ENCODE measurements around the gene P4HA2. TPM values are rescaled to one million over a fixed set of nuclear protein-coding genes. Genes with fewer than 3 reads are reported as not detected.
A peak's percentile ranks its signal among the peaks of the same experiment; 100 is the strongest.

Gene P4HA2
- total RNA-seq, 1 donor from 2014 or later, result 26.9 TPM

DNA sequence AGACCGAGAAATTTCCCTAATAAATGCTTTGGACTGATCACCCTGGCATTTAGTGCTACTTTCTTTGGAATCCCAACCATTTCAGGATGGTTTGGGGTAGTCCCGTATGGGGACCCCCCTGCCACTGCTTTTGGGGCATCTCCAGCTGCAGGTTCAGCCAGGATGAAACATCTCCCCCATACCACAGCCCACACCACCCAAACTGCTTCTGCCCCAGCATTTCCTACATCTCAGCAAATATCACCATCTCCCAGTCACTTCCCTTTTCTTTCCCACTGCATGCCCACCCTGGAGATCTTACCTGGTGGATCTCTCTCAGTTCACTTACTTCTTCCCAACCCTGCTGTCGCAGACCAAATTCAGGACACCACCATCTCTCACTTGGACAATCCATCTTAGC is 4.8 kb upstream of the P4HA2 start:
- ATAC-seq, result no peak
- DNase-seq (ENCODE audit: low spot score), result peak; percentile 15
- intact Hi-C loops (cut with DNase I), result loop anchor here (10.0 kb wide), 1 partner anchor 62 kb away; the partner anchor contains the start of gene SLC22A4

- intact Hi-C loops (cut with DNase I), result loop anchor here (10.0 kb wide), 1 partner anchor 64 kb away; the partner anchor contains the start of gene SLC22A4
- ATAC-seq (no peak), DNase-seq (ENCODE audit: low spot score) (no peak)
Observed at GRCh38 chr5:132230871-132231270, 3.2 kb upstream of the P4HA2 start.

- intact Hi-C loops (cut with DNase I), result no loop called here
- no peak for ATAC-seq
- peak; percentile 15 for DNase-seq (ENCODE audit: low spot score)
Observed at GRCh38 chr5:132229236-132229635, 1.6 kb upstream of the P4HA2 start.

- DNase-seq (ENCODE audit: low spot score), result peak; percentile 59
- intact Hi-C loops (cut with DNase I), result no loop called here
Observed at GRCh38 chr5:132228241-132229035, 785 bp upstream of the P4HA2 start.

GRCh38 chr5:132227235-132227484 is 493 bp downstream of the P4HA2 start:
- DNase-seq (ENCODE audit: low spot score), result peak; percentile 81
- peak; percentile 81 for ATAC-seq
- intact Hi-C loops (cut with DNase I), result no loop called here

More at GRCh38 chr5:132228241-132229035, 785 bp upstream of the P4HA2 start:
- ATAC-seq, result peak; percentile 6

DNA sequence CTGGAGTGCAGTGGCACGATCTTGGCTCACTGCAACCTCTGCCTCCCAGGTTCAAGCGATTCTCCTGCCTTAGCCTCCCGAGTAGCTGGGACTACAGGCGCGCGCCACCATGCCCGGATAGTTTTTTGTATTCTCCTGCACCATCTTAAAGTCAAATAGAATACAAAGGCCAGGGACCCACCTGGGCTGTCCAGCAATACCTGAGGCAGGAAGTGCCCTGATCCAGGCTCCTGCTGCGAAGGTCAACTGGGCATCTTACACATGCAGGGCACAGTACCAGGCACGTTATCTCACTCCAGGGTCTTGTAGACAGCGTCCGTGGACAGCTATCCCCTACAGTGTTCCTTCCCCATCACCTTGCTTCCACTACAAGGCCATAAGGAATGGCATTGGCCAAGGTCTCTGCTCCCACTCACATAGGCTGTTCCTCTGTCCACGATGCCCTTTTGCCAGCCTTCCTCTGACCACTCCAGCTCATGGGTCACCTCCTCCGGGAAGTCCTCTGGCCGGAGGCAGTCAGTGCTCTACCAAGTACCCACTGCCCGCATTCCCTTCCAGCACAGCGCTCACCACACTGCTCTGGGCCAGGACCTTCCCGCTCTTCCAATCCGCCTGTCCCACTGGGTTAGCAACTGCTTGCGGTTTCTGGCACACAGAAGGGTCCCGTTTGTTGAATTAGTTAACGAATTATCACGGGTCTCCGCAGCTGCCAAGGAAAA is 978 bp downstream of the P4HA2 start:
- DNase-seq (ENCODE audit: low spot score) (peak; percentile 43), ATAC-seq (peak; percentile 31)
- intact Hi-C loops (cut with DNase I), result no loop called here

- DNase-seq (ENCODE audit: low spot score) (peak; percentile 73), ATAC-seq (peak; percentile 7)
- intact Hi-C loops (cut with DNase I), result no loop called here
Observed at GRCh38 chr5:132225165-132226032, 2.3 kb downstream of the P4HA2 start.

DNA sequence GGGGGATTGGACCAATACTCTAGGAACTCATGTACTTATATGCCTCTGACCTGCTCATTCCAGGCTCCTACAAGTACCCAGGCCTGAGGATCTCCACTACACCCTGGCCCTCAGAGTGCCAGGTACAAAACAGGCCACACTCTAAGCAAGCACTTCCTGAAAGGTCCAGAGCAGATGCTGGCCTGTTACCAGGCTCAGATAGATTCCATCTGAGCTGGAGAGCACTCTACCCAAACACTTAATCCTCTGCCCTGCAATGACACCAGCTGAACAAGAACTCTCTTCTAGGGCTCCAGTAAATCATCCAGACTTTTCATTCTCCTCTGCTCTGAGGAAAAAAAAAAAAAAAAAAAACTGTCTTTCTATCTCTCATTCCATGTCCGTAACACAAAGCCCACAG is 2.9 kb downstream of the P4HA2 start:
- DNase-seq (ENCODE audit: low spot score) (peak; percentile 32), ATAC-seq (no peak)
- intact Hi-C loops (cut with DNase I), result no loop called here

DNA sequence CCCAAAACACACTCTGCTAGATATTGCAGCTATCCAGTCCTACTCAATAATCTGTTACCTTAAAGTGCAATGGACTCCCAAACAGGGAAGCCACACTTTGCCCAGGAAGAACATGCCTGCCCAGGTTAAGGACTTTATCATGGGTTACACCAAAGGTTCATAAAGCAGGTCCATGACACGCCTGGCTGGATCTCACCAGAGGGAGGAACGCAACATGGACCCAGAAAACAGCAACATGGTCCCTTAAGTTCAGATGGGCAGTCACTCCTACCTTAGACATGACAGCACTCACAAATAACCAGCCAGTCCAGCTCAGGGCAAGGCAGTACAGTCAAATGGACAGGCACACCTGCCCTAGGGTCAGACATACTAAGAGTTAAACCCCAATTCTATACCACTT is 3.8 kb downstream of the P4HA2 start:
- ATAC-seq, result no peak
- intact Hi-C loops (cut with DNase I), result no loop called here
- DNase-seq (ENCODE audit: low spot score), result peak; percentile 18

DNA sequence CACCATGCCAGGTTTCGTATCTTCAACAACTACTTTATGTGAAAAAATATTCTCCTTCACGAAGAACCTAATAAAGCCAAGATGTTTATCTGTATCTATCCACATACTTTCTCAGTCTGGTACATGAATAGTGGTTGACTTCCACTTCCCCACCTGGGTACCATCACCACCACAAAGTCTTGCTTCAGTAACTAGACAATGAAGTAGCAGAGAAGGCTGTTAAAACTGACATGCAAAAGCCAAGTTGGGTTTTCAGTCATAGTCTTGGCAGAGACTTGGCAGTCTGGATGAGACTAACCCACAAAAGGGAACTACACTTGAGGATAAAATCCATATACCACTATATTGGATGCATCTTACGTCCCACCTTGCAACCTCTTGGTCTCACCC is 5.0 kb downstream of the P4HA2 start:
- ATAC-seq (no peak), DNase-seq (ENCODE audit: low spot score) (no peak)
- intact Hi-C loops (cut with DNase I), result no loop called here

GRCh38 chr5:132221781-132222648 is 5.6 kb downstream of the P4HA2 start:
- DNase-seq (ENCODE audit: low spot score) (peak; percentile 70), ATAC-seq (peak; percentile 55)
- intact Hi-C loops (cut with DNase I), result no loop called here

DNA sequence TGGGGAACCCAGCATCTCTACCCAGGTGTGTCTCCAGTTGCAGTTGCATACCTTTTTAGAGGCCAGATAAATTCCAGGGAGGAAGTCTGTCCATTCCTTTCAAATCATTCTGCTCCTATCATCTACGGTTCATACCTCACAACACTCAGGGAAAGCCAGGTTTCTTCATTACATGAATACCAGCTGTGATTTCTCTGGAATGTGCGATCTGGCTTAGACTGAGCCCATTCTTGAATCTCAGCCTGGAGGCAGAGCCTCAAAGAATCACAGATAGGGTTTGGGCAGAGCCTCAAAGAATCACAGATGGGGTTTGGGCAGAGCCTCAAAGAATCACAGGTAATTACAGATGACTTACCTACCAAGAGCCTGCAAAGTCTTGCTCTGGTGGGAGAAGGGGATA is 7.2 kb downstream of the P4HA2 start:
- ATAC-seq, result no peak
- intact Hi-C loops (cut with DNase I), result no loop called here
- no peak for DNase-seq (ENCODE audit: low spot score)

DNA sequence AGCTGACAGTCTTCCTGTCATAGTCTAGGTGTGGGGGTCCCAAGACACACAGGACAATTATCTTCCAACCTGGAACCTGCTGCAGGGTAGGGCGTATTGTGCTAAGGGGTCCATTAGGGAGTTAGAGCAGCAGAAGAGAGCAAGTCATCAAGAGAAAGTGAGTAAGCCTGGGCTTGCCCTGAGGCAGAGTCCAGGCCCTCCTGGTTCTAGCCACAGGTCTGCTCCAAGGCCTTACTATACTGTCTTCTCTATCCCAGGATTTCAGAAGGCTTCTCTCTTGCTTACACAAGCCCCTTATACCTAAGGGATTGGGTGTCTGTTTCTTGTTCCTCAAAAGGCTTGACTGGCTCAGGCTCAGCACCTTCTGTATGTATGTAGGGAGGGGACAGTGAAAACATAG is 7.7 kb downstream of the P4HA2 start:
- no peak for ATAC-seq
- DNase-seq (ENCODE audit: low spot score), result no peak

GRCh38 chr5:132219289-132219970 is 8.2 kb downstream of the P4HA2 start:
- intact Hi-C loops (cut with DNase I), result no loop called here
- no peak for ATAC-seq
- no peak for DNase-seq (ENCODE audit: low spot score)

More for the DNA sequence above, 7.7 kb downstream of the P4HA2 start:
- intact Hi-C loops (cut with DNase I), result no loop called here

GRCh38 chr5:132218321-132218720 is 9.3 kb downstream of the P4HA2 start:
- intact Hi-C loops (cut with DNase I), result no loop called here
- ATAC-seq (no peak), DNase-seq (ENCODE audit: low spot score) (no peak)

DNA sequence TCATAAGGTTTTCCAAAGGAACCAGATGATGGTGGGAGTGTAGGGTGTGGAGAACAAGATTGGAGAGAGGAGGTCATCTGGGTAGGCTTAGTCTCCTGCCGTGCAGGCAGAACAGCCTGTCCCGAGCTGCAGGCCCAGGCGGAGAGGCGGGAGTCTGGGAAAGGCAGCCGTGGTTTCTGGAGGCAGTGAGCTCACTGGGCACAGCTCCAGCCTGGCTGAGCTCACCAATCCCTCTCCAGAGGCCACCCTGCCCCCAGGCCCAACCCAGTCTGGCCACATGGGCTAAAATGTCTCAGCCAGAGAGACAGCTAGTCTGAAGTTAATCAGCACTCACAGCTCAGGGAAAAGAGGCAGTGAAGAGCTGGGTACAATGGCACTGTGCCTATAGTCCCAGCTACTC is 12.3 kb downstream of the P4HA2 start:
- peak; percentile 97 for ATAC-seq
- intact Hi-C loops (cut with DNase I), result no loop called here
- peak; percentile 91 for DNase-seq (ENCODE audit: low spot score)

GRCh38 chr5:132214491-132214890 is 13.2 kb downstream of the P4HA2 start:
- ATAC-seq, result no peak
- intact Hi-C loops (cut with DNase I), result no loop called here
- no peak for DNase-seq (ENCODE audit: low spot score)

DNA sequence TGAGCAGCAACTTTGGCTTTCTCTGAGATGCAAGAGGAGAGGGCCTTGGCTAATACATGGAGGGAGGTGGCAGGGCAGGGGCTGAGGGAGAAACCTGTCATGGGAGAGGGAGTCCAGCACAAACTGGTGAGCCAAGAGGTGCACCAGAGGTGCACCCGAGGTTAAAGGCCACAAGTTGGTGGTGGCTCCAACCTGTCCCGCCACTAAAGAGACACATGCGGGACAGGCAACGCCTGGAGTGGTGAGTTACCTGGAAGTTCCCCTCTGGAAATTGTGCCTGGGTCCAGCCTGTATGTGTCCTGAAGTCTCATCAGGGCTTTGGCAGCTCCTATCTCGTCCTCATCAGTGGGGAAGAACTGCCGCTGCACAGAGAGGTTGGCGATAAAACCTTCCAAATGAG is 14.0 kb downstream of the P4HA2 start:
- peak; percentile 18 for DNase-seq (ENCODE audit: low spot score)
- intact Hi-C loops (cut with DNase I), result no loop called here
- no peak for ATAC-seq

All from sciatic nerve (tissue), 2 donors.